Activated CD4-positive, alpha-beta T cell treated with anti-CD3 and anti-CD28 coated beads, Interleukin-10, Interleukin-2, amounts not matched to agents 100 ng/mL and 50 ng/mL, durations not matched to agents 16 hours and 8 hours (primary cell): ENCODE results near the gene TTR.

ENCODE experiments used
- DNase-seq: peaks from one replicate; pipeline ENCODE4 v3.0.0-alpha.2; 2020

TTR gene

GRCh38 chr18:31581498-31582197 lies 10.0 kb upstream of the TTR start:
- DNase-seq = no peak

- DNase-seq = no peak
Measured at GRCh38 chr18:31583185-31583854, 8.4 kb upstream of the TTR start.

DNA sequence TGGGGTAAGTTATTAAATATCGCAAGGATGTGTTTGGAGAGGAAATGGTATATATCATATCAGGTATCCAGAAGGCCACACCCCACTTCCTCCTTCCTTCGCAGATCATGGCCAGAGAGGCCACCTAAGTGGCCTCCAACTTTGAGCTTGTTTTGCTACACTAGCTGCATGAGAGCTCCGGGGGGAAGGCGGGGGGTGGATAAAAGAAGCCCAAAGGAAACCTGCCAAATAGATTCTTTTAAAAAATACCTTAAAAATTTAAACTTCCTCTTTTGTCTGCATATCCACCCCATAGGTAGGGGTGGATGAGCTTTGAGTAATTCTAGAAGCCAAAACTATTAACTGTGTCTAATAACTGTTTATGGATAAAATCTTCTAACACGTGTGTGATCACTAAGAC lies 5.7 kb upstream of the TTR start:
- no peak for DNase-seq

- no peak for DNase-seq
Measured at GRCh38 chr18:31586616-31587015, 5.1 kb upstream of the TTR start.

DNA sequence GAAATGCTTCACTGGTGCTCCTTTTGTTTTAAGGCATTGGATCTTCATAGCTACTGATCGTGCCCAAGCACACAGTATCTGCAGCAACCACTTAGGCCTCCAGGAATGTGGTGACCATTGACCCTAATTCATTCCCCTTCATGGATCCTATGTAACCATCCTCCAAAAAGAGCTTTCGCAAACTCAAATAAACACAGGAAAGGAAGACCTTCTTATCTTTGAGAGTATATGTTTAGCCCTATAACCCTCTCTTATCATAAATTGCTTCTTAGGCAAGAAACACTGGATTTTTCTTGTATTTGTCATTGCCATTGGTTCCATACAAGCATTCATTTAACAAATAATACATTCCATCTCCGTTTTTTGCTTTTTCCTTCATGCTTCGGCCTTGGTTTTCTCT lies 4.1 kb upstream of the TTR start:
- DNase-seq = no peak

GRCh38 chr18:31590570-31590969 lies 1.1 kb upstream of the TTR start:
- no peak for DNase-seq

DNA sequence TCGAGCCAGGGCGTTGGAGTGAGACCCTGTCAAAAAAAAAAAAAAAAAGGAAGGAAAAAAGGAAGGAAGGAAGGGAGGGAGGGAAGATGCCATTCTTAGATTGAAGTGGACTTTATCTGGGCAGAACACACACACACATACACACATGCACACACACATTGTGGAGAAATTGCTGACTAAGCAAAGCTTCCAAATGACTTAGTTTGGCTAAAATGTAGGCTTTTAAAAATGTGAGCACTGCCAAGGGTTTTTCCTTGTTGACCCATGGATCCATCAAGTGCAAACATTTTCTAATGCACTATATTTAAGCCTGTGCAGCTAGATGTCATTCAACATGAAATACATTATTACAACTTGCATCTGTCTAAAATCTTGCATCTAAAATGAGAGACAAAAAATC lies 564 bp upstream of the TTR start:
- no peak for DNase-seq

DNA sequence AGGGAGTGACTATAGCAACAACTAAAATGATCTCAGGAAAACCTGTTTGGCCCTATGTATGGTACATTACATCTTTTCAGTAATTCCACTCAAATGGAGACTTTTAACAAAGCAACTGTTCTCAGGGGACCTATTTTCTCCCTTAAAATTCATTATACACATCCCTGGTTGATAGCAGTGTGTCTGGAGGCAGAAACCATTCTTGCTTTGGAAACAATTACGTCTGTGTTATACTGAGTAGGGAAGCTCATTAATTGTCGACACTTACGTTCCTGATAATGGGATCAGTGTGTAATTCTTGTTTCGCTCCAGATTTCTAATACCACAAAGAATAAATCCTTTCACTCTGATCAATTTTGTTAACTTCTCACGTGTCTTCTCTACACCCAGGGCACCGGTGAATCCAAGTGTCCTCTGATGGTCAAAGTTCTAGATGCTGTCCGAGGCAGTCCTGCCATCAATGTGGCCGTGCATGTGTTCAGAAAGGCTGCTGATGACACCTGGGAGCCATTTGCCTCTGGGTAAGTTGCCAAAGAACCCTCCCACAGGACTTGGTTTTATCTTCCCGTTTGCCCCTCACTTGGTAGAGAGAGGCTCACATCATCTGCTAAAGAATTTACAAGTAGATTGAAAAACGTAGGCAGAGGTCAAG lies 955 bp downstream of the TTR start:
- no peak for DNase-seq

- no peak for DNase-seq
Measured at GRCh38 chr18:31595121-31595771, 3.6 kb downstream of the TTR start.

DNA sequence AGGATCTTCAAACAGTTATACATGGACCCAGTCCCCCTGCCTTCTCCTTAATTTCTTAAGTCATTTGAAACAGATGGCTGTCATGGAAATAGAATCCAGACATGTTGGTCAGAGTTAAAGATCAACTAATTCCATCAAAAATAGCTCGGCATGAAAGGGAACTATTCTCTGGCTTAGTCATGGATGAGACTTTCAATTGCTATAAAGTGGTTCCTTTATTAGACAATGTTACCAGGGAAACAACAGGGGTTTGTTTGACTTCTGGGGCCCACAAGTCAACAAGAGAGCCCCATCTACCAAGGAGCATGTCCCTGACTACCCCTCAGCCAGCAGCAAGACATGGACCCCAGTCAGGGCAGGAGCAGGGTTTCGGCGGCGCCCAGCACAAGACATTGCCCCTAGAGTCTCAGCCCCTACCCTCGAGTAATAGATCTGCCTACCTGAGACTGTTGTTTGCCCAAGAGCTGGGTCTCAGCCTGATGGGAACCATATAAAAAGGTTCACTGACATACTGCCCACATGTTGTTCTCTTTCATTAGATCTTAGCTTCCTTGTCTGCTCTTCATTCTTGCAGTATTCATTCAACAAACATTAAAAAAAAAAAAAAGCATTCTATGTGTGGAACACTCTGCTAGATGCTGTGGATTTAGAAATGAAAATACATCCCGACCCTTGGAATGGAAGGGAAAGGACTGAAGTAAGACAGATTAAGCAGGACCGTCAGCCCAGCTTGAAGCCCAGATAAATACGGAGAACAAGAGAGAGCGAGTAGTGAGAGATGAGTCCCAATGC lies 4.6 kb downstream of the TTR start:
- DNase-seq = no peak

DNA sequence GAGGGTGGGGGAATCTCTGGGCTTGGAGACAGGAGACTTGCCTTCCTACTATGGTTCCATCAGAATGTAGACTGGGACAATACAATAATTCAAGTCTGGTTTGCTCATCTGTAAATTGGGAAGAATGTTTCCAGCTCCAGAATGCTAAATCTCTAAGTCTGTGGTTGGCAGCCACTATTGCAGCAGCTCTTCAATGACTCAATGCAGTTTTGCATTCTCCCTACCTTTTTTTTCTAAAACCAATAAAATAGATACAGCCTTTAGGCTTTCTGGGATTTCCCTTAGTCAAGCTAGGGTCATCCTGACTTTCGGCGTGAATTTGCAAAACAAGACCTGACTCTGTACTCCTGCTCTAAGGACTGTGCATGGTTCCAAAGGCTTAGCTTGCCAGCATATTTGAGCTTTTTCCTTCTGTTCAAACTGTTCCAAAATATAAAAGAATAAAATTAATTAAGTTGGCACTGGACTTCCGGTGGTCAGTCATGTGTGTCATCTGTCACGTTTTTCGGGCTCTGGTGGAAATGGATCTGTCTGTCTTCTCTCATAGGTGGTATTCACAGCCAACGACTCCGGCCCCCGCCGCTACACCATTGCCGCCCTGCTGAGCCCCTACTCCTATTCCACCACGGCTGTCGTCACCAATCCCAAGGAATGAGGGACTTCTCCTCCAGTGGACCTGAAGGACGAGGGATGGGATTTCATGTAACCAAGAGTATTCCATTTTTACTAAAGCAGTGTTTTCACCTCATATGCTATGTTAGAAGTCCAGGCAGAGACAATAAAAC lies 6.5 kb downstream of the TTR start:
- DNase-seq = no peak

GRCh38 chr18:31603315-31603714 lies 11.6 kb downstream of the TTR start:
- peak; percentile 12 for DNase-seq

DNA sequence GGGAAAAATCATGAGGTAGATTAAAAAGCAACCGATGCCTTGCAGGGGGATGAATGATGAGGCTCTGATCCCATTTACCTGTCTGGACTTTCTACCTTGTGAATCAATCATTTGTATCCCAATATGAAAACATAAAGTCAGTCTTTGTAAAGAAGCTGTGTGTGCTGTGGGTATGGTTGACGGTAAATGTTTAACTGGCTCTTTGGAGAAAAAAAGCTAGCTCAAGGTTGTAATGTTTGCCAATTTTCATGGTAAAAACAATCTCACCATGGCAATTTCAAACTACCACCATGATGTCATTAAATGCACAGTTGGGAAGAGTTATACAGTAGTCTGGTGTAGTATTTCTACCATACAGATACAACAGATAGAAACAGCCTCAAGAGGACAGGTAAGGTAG lies 14.6 kb downstream of the TTR start:
- DNase-seq = no peak

DNA sequence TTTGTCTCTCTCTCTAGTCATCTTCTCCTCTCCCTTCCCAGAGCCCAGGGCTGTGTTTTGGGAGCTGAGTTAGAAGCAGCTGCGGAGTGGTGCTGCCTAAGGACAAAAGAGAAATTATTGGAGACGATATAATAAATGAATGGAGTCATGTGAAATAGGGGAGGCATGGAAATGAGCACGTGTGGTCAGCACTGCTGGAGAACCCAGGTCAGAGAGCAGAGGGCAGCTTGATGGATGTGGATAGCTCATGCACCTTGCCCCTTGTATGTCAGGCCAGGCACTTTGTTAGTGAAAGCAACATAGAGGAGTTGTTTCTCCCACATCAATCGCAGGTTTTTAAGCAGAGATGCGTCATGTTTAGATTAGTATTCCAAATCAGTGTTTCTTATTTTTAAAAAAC lies 15.7 kb downstream of the TTR start:
- no peak for DNase-seq

DNA sequence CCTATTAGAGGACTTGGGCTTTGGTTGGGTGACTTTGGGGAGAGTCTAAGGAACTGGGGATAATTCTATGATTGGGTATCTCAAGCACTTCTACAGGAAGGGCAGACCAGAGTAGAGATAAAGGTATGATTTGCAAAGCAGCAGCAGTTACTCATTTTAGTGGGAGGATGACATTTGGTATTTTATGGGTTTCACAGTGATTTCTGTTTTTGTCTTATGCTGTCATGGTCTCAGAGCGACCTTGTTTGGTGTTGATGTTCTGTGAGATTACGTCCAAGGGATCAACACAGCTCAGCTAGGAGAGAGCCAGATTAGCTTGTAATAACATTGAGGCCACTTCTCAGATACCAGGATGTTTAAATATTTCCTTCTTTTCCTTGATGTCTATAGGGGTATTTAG lies 18.2 kb downstream of the TTR start:
- DNase-seq = no peak

DNA sequence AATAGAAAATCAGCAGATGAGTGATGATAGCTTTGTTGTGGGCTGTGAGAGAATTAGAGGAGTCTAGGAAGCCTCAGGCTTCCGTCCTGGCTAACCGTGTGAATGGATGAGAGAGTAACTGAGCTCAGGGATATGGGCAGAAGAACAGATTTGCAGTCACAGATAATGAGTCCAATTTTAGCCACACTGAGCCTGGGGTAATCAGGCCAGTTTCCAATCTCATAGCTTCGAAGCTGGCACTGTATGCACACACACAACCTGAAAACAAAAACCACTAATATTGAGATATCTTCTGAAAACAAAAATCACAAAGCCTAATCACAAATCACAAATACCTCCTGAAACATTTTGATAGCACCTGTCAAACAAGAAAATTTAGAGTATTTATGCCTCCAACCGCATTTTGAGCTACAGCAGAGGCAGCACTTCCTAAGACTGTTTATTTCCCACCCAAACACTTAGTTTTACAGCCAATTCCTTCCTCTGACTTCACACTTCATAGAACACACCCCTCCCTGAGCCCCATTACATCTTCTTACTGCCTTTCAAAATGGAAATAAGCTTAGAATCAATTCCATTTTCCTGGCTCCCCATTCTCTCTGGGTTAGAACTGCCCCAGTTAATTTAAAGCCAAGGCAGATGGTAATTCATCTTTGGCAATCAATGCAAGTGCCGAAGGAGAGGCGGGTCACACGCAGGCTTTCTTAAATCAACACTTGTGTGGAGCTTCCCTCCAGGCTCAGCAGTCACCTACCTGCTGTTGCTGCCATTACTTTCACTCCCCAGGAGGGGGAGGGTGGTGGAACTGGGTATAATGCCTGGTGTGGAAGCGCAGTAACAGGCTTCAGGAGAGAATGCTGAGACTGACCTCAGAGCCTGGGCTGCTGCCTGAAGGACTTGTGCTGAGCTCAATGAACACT lies 18.9 kb downstream of the TTR start:
- DNase-seq = no peak

- no peak for DNase-seq
Measured at GRCh38 chr18:31611511-31611910, 19.8 kb downstream of the TTR start.

DNA sequence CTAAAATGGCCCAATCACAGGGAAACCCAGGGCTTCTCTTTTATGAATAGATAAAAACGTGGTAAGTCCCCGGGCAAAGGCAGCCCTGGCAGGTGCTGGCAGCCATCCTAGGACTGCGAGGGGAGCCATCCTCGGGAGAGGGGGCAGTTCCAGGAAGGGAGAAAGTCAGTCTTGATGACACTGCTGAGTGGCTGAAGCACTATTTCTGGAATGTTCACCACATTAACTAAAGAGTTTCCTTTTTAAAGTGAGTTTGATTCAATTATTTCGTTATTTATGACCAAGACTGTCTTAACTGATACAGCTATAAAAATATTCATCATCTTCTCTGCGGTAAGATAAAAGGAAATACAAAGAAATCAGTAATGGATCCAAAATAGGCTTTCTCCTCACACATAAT lies 20.4 kb downstream of the TTR start:
- DNase-seq = no peak

GRCh38 chr18:31614044-31614443 lies 22.4 kb downstream of the TTR start:
- DNase-seq = no peak

DNA sequence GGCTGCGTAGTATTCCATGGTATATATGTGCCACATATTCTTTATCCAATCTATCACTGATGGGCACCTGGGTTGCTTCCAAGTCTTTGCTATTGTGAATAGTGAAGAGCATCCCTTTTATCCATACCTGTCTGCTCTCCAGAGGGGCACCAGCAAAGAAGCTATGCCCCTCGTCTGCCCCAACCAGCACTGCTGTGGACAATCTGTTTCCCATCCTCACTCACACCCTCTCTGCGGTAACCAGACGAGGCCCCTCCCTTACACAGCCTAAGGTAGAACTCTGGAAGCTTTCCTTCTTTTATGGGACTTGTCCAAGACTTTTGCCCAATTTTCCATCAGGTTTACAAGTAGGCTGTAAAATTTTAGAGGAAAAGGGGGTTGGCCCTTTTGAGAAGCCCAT lies 24.9 kb downstream of the TTR start:
- no peak for DNase-seq
